Upper lobe of right lung (tissue), 1 donor: ENCODE measurements around the gene KRTAP4-16. TPM values are rescaled to one million over a fixed set of nuclear protein-coding genes. Genes with fewer than 3 reads are reported as not detected.
"Not testable (repeated sequence)": the region's sequence is repeated elsewhere in the genome, so short reads cannot be mapped to it uniquely, and the experiment has no call there.

Experiments
- ATAC-seq: fragments of 200-7000 bp; cut with Tn5 transposase; one replicate; pipeline ENCODE4 v1.9.1; 2020; ENCODE audit warnings: mild to moderate bottlenecking, moderate library complexity
- DNase-seq: peaks from one replicate; pipeline ENCODE4 v3.0.0-alpha.2; 2020
- H3K27ac ChIP-seq: fragments of 200-600 bp; one replicate; pipeline ENCODE4 v1.8.0; 2022
- H3K27me3 ChIP-seq: fragments of 200-600 bp; one replicate; pipeline ENCODE4 v1.8.0; 2022; ENCODE audit warnings: mild to moderate bottlenecking
- H3K36me3 ChIP-seq: fragments of 200-600 bp; one replicate; pipeline ENCODE4 v1.8.0; 2022
- H3K4me1 ChIP-seq: fragments of 200-600 bp; one replicate; pipeline ENCODE4 v1.8.0; 2022
- H3K4me3 ChIP-seq: fragments of 200-600 bp; one replicate; pipeline ENCODE4 v1.8.0; 2022; ENCODE audit warnings: mild to moderate bottlenecking
- H3K9me3 ChIP-seq: fragments of 200-600 bp; one replicate; pipeline ENCODE4 v1.8.0; 2022
- CTCF ChIP-seq: fragments of 200-600 bp; IDR thresholded peaks from one replicate; pipeline ENCODE4 v1.8.0; 2022; ENCODE audit warnings: antibody characterized with exemption
- intact Hi-C: fragments of 100-400 bp; cut with DNase I; formaldehyde crosslinking; loops from one replicate; pipeline ENCODE4 v1.11.0; 2022
- long read RNA-seq: library from polyadenylated mRNA; unstranded; transcript quantifications from one replicate; pipeline ENCODE4 v2.0.0, GENCODE V29; 2021
- total RNA-seq: library from RNA; stranded (reverse); fragmentation: NEBNext Ultra II Directional; extraction: Animal tissue kit (Norgen Biotek cat#: 25700); gene quantifications from one replicate; pipeline ENCODE4 v1.2.1, GENCODE V29; 2021
- donor health status: DM: no; HTN: yes; CAD: no; lungs with severe emphysema.

Gene KRTAP4-16
- not detected for total RNA-seq
- long read RNA-seq, result 0 reads

GRCh38 chr17:41101586-41102259, at the start of gene KRTAP4-16:
TSS of gene KRTAP4-16 (minus strand) at chr17:41102209. CDS start at chr17:41102209, 0 bp downstream.
- Histone ChIP-seq H3K4me3 (no peak within 1 kb of the TSS), H3K36me3 (no peaks in the 10 kb centered on the region), H3K9me3 (no peaks in the 10 kb centered on the region), H3K27ac (no peak within 1 kb of the TSS), H3K4me1 (no peaks in the 10 kb centered on the region), H3K27me3 (no peaks in the 10 kb centered on the region)
- ATAC-seq (no peak), DNase-seq (no peak)
- no peak for TF ChIP-seq CTCF
- intact Hi-C loops, result no loop called here

GRCh38 chr17:41151525-41151924, 49.5 kb upstream of the KRTAP4-16 start:
- H3K4me3 ChIP-seq, result no peak overlapping the region
- ATAC-seq, result no peak

GRCh38 chr17:41150026-41150425, 48.0 kb upstream of the KRTAP4-16 start:
- Histone ChIP-seq H3K27ac (no peak overlapping the region), H3K27me3 (no peaks in the 10 kb centered on the region)
- intact Hi-C loops, result no loop called here

More at GRCh38 chr17:41151525-41151924, 49.5 kb upstream of the KRTAP4-16 start:
- no peak for TF ChIP-seq CTCF
- no peak overlapping the region for H3K27ac ChIP-seq
- intact Hi-C loops, result no loop called here
- no peak for DNase-seq
- H3K4me1 ChIP-seq, result no peaks in the 10 kb centered on the region
- no peaks in the 10 kb centered on the region for H3K9me3 ChIP-seq
- H3K27me3 ChIP-seq, result peaks cover 3% of the 10 kb centered on the region
- H3K36me3 ChIP-seq, result no peaks in the 10 kb centered on the region

GRCh38 chr17:41149652-41149985, 47.6 kb upstream of the KRTAP4-16 start, which contains the start of gene KRTAP4-5:
TSS of gene KRTAP4-5 (minus strand) at chr17:41149825. CDS start at chr17:41149767, 58 bp downstream.
- H3K27ac ChIP-seq, result no peak within 1 kb of the TSS
- no peak for TF ChIP-seq CTCF
- no peaks in the 10 kb centered on the region for H3K9me3 ChIP-seq
- ATAC-seq, result no peak
- no peak within 1 kb of the TSS for H3K4me3 ChIP-seq
- DNase-seq, result no peak
- H3K27me3 ChIP-seq, result no peaks in the 10 kb centered on the region
- H3K36me3 ChIP-seq, result no peaks in the 10 kb centered on the region
- intact Hi-C loops, result no loop called here
- no peaks in the 10 kb centered on the region for H3K4me1 ChIP-seq

More at GRCh38 chr17:41150026-41150425, 48.0 kb upstream of the KRTAP4-16 start:
- Histone ChIP-seq H3K9me3 (no peaks in the 10 kb centered on the region), H3K4me1 (no peaks in the 10 kb centered on the region), H3K4me3 (no peak overlapping the region), H3K36me3 (no peaks in the 10 kb centered on the region)
- no peak for ATAC-seq
- no peak for TF ChIP-seq CTCF
- no peak for DNase-seq

- H3K4me1 ChIP-seq, H3K27me3 ChIP-seq, intact Hi-C loops, H3K9me3 ChIP-seq, H3K4me3 ChIP-seq, H3K27ac ChIP-seq, DNase-seq, ATAC-seq, H3K36me3 ChIP-seq: not testable (repeated sequence)
These were observed 47.1 kb upstream of the KRTAP4-16 start for GRCh38 chr17:41148971-41149651.

GRCh38 chr17:41147531-41148204, 45.7 kb upstream of the KRTAP4-16 start:
- TF ChIP-seq CTCF, result no peak
- no peak for DNase-seq
- peaks cover 6% of the 10 kb centered on the region for H3K9me3 ChIP-seq
- H3K27me3 ChIP-seq, result no peaks in the 10 kb centered on the region
- no peak overlapping the region for H3K27ac ChIP-seq
- H3K4me1 ChIP-seq, result no peaks in the 10 kb centered on the region
- no peak overlapping the region for H3K4me3 ChIP-seq
- intact Hi-C loops, result no loop called here
- H3K36me3 ChIP-seq, result no peaks in the 10 kb centered on the region
- ATAC-seq, result no peak
